Prostate gland (tissue), 2 donors: Measurements from ENCODE around the gene PDS5B. TPM values are rescaled to one million over a fixed set of nuclear protein-coding genes. Genes with fewer than 3 reads are reported as not detected.

Experiments used
- DNase-seq: peaks from one replicate; pipeline ENCODE4 v3.0.0-alpha.2; 2019; ENCODE audit warnings: low spot score
- H3K27ac ChIP-seq, 2 donors: fragments of 200-600 bp; sonication (generic); 2 replicates each; pipeline ENCODE4 v1.5.1; 2017 to 2019
- H3K27me3 ChIP-seq: fragments of 200-600 bp; sonication (generic); replicated peaks from 2 replicates; pipeline ENCODE4 v1.5.1; 2019; ENCODE audit not compliant: insufficient read depth
- H3K36me3 ChIP-seq, 2 donors: fragments of 200-600 bp; sonication (generic); 1 replicate in 1 of 2; 2 replicates in 1 of 2; pipeline versions ENCODE4 v1.5.1 to v1.8.1; 2017 to 2019
- H3K4me1 ChIP-seq: fragments of 200-600 bp; sonication (generic); replicated peaks from 2 replicates; pipeline ENCODE4 v1.5.1; 2019
- H3K4me3 ChIP-seq, 2 donors: fragments of 200-600 bp; sonication (generic); 2 replicates each; pipeline ENCODE4 v1.5.1; 2017 to 2019
- H3K9me3 ChIP-seq: fragments of 200-600 bp; sonication (generic); 2 replicates; pipeline ENCODE4 v1.5.1; 2017
- CTCF ChIP-seq, 4 experiments: fragments of 200-600 bp in 2 of 4; fragments of 450-650 bp in 2 of 4; sonication (generic) in 2 of 4; IDR thresholded peaks; 1 replicate in 3 of 4; 2 replicates in 1 of 4; pipeline ENCODE4 v1.5.1; 2016 to 2019; ENCODE audit warnings: antibody characterized with exemption in 4 of 4, mild to moderate bottlenecking in 2 of 4, moderate library complexity in 2 of 4
- POLR2A ChIP-seq: fragments of 450-650 bp; IDR thresholded peaks from one replicate; pipeline ENCODE4 v1.6.1; 2016; ENCODE audit warnings: antibody characterized with exemption, mild to moderate bottlenecking
- POLR2AphosphoS5 ChIP-seq: sonication (generic); formaldehyde crosslinking; IDR thresholded peaks from one replicate; pipeline ENCODE4 v1.6.1; 2017; ENCODE audit warnings: antibody characterized with exemption
- WGBS: methylation state at CpG from one replicate; pipeline ENCODE4 v1.1.5; 2018; 5-methylcytosine and 5-hydroxymethylcytosine counted together
- intact Hi-C: fragments of 100-400 bp; cut with DNase I; formaldehyde crosslinking; loops from one replicate; pipeline ENCODE4 v1.14.2; 2022
- total RNA-seq, 2 donors: library from RNA; depleted of rRNA; stranded (reverse); fragments of >200 nt; gene quantifications; one replicate each; pipeline ENCODE4 v1.1.0, GENCODE V29; 2016

Gene PDS5B
- total RNA-seq, 2 donors from 2014 or later, result 37.0 to 63.3 TPM

- no peak for DNase-seq
- WGBS, result 72% methylated on average over 3 of the region's 3 CpGs
- Histone ChIP-seq H3K4me1 (no peaks in the 10 kb centered on the region), H3K27ac (no peak overlapping the region), H3K27me3 (no peaks in the 10 kb centered on the region), H3K36me3 (no peaks in the 10 kb centered on the region), H3K9me3 (no peaks in the 10 kb centered on the region), H3K4me3 (no peak overlapping the region)
- intact Hi-C loops, result no loop called here
- TF ChIP-seq POLR2A (no peak), POLR2AphosphoS5 (no peak), CTCF (IDR thresholded peaks at IDR 0.05) (no peak)
Measured at GRCh38 chr13:32802159-32802558, 215.9 kb downstream of the PDS5B start.

GRCh38 chr13:32804673-32805230 is 218.5 kb downstream of the PDS5B start:
- no peak overlapping the region for H3K4me3 ChIP-seq
- 18% methylated on average over 5 of the region's 5 CpGs for WGBS

GRCh38 chr13:32811297-32811800 is 225.1 kb downstream of the PDS5B start:
- H3K27ac ChIP-seq, result peak overlapping the region in 1 of 2 donors; percentile 1
- TF ChIP-seq POLR2AphosphoS5, result peak; percentile 18
- TF ChIP-seq CTCF (IDR thresholded peaks at IDR 0.05), result no peak
- H3K4me3 ChIP-seq, result no peak overlapping the region
- intact Hi-C loops, result no loop called here
- no peaks in the 10 kb centered on the region for H3K4me1 ChIP-seq
- peak; percentile 37 for DNase-seq
- H3K9me3 ChIP-seq, result no peaks in the 10 kb centered on the region
- no peaks in the 10 kb centered on the region for H3K27me3 ChIP-seq
- 14% methylated on average over 7 of the region's 7 CpGs for WGBS
- H3K36me3 ChIP-seq, result no peaks in the 10 kb centered on the region

More at GRCh38 chr13:32804673-32805230, 218.5 kb downstream of the PDS5B start:
- Histone ChIP-seq H3K36me3 (no peaks in the 10 kb centered on the region), H3K9me3 (no peaks in the 10 kb centered on the region), H3K4me1 (no peaks in the 10 kb centered on the region), H3K27me3 (no peaks in the 10 kb centered on the region), H3K27ac (no peak overlapping the region)
- TF ChIP-seq POLR2A (no peak), CTCF (IDR thresholded peaks at IDR 0.05) (no peak), POLR2AphosphoS5 (no peak)
- DNase-seq, result no peak
- intact Hi-C loops, result no loop called here

GRCh38 chr13:32821149-32821688 is 235.0 kb downstream of the PDS5B start:
- no peaks in the 10 kb centered on the region for H3K4me1 ChIP-seq
- WGBS, result 87% methylated on average over 14 of the region's 14 CpGs
- no peak for DNase-seq
- intact Hi-C loops, result no loop called here
- no peaks in the 10 kb centered on the region for H3K27me3 ChIP-seq
- no peaks in the 10 kb centered on the region for H3K9me3 ChIP-seq
- H3K4me3 ChIP-seq, result no peak overlapping the region
- H3K36me3 ChIP-seq, result no peaks in the 10 kb centered on the region
- TF ChIP-seq POLR2AphosphoS5, result no peak
- no peak for TF ChIP-seq POLR2A
- no peak for TF ChIP-seq CTCF (IDR thresholded peaks at IDR 0.05)
- H3K27ac ChIP-seq, result no peak overlapping the region

- no peaks in the 10 kb centered on the region for H3K36me3 ChIP-seq
- DNase-seq, result no peak
- WGBS, result 79% methylated on average over 4 of the region's 4 CpGs
- no peaks in the 10 kb centered on the region for H3K27me3 ChIP-seq
- no peaks in the 10 kb centered on the region for H3K9me3 ChIP-seq
- H3K27ac ChIP-seq, result no peak overlapping the region
- H3K4me3 ChIP-seq, result no peak overlapping the region
- intact Hi-C loops, result no loop called here
- TF ChIP-seq POLR2A, result no peak
- TF ChIP-seq CTCF (IDR thresholded peaks at IDR 0.05), result no peak
- TF ChIP-seq POLR2AphosphoS5, result no peak
- H3K4me1 ChIP-seq, result no peaks in the 10 kb centered on the region
Measured at GRCh38 chr13:32822771-32823170, 236.5 kb downstream of the PDS5B start.
